CD14-positive monocyte (primary cell): Measurements from ENCODE around the gene TUNAR. TPM values are rescaled to one million over a fixed set of nuclear protein-coding genes. Genes with fewer than 3 reads are reported as not detected.

ENCODE experiments used
- DNase-seq, 3 donors: peaks; one replicate each; pipeline ENCODE4 v3.0.0-alpha.2; 2011 to 2022
- H2AFZ ChIP-seq: 2 replicates; pipeline ENCODE4 v1.6.0; 2012; ENCODE audit warnings: mild to moderate bottlenecking, low read depth, low read length, inconsistent platforms; ENCODE audit not compliant: insufficient read depth, poor library complexity, severe bottlenecking
- H3K27ac ChIP-seq, 2 donors: 1 replicate in 1 of 2; 2 replicates in 1 of 2; pipeline ENCODE4 v1.5.1; 2012 to 2013; ENCODE audit warnings: low read length in 2 of 2, control low read depth in 1 of 2, inconsistent platforms in 1 of 2, low read depth in 1 of 2, mild to moderate bottlenecking in 1 of 2
- H3K27me3 ChIP-seq, 2 donors: one replicate each; pipeline versions ENCODE4 v1.6.0 to v1.6.1; 2011 to 2013; ENCODE audit warnings: low read length in 2 of 2; ENCODE audit not compliant: control insufficient read depth in 2 of 2, insufficient read depth in 2 of 2
- H3K36me3 ChIP-seq, 2 donors: replicated peaks in 1 of 2; 1 replicate in 1 of 2; 2 replicates in 1 of 2; pipeline versions ENCODE4 v1.5.1 to v1.6.1; 2012 to 2013; ENCODE audit warnings: low read length in 2 of 2, control low read depth in 1 of 2, inconsistent platforms in 1 of 2, mild to moderate bottlenecking in 1 of 2; ENCODE audit not compliant: insufficient read depth in 2 of 2, control insufficient read depth in 1 of 2
- H3K4me1 ChIP-seq, 2 donors: 1 replicate in 1 of 2; 2 replicates in 1 of 2; pipeline versions ENCODE4 v1.5.1 to v1.6.1; 2012 to 2013; ENCODE audit warnings: low read length in 2 of 2, control low read depth in 1 of 2, inconsistent platforms in 1 of 2, mild to moderate bottlenecking in 1 of 2, moderate library complexity in 1 of 2; ENCODE audit not compliant: insufficient read depth in 2 of 2, control insufficient read depth in 1 of 2
- H3K4me2 ChIP-seq: replicated peaks from 2 replicates; pipeline ENCODE3; 2012; ENCODE audit warnings: low read length, moderate library complexity, mild to moderate bottlenecking; ENCODE audit not compliant: poor library complexity, severe bottlenecking; ENCODE audit errors: extremely low read depth
- H3K4me3 ChIP-seq, 3 experiments: fragments of 200-600 bp in 1 of 3; sonication (generic) in 1 of 3; replicated peaks in 1 of 3; 1 replicate in 2 of 3; 2 replicates in 1 of 3; pipeline ENCODE4 v1.5.1; 2011 to 2013; ENCODE audit warnings: low read length in 3 of 3, mild to moderate bottlenecking in 3 of 3, control low read depth in 2 of 3, low read depth in 2 of 3, inconsistent platforms in 1 of 3, moderate library complexity in 1 of 3
- H3K79me2 ChIP-seq: 2 replicates; pipeline ENCODE4 v1.6.0; 2012; ENCODE audit warnings: mild to moderate bottlenecking, control low read depth, inconsistent platforms, low read length, moderate library complexity; ENCODE audit not compliant: insufficient read depth
- H3K9ac ChIP-seq: 2 replicates; pipeline ENCODE4 v1.6.0; 2017; ENCODE audit warnings: low read length, mild to moderate bottlenecking; ENCODE audit not compliant: insufficient read depth, poor library complexity, severe bottlenecking
- H3K9me3 ChIP-seq, 2 donors: replicated peaks in 1 of 2; 1 replicate in 1 of 2; 2 replicates in 1 of 2; pipeline versions ENCODE4 v1.5.1 to v1.6.1; 2012 to 2013; ENCODE audit warnings: low read length in 2 of 2, control low read depth in 1 of 2; ENCODE audit not compliant: control insufficient read depth in 1 of 2, insufficient read depth in 1 of 2
- H4K20me1 ChIP-seq: 2 replicates; pipeline ENCODE4 v1.6.0; 2012; ENCODE audit warnings: mild to moderate bottlenecking, low read length, control low read depth, moderate library complexity; ENCODE audit not compliant: insufficient read depth
- H3K27ac Mint-ChIP-seq, 7 donors: one replicate each; pipeline ENCODE4 v1.8.0; 2020; ENCODE audit warnings: mild to moderate bottlenecking in 7 of 7, mixed read lengths in 7 of 7, moderate library complexity in 6 of 7, inconsistent platforms in 2 of 7
- H3K27me3 Mint-ChIP-seq, 3 donors: one replicate each; pipeline ENCODE4 v1.8.0; 2021 to 2022; ENCODE audit warnings: low read depth in 3 of 3, mild to moderate bottlenecking in 3 of 3, mixed read lengths in 3 of 3, moderate library complexity in 3 of 3, inconsistent platforms in 1 of 3
- H3K36me3 Mint-ChIP-seq, 2 donors: one replicate each; pipeline ENCODE4 v1.8.0; 2020; ENCODE audit warnings: mixed read lengths in 2 of 2, inconsistent platforms in 1 of 2, mild to moderate bottlenecking in 1 of 2
- H3K4me1 Mint-ChIP-seq: one replicate; pipeline ENCODE4 v1.8.0; 2020; ENCODE audit warnings: mild to moderate bottlenecking, mixed read lengths
- H3K4me3 Mint-ChIP-seq, 2 donors: one replicate each; pipeline ENCODE4 v1.8.0; 2020; ENCODE audit warnings: mild to moderate bottlenecking in 2 of 2, mixed read lengths in 2 of 2, moderate library complexity in 1 of 2
- H3K9me3 Mint-ChIP-seq, 7 donors: one replicate each; pipeline ENCODE4 v1.8.0; 2020 to 2022; ENCODE audit warnings: mixed read lengths in 7 of 7, mild to moderate bottlenecking in 6 of 7, moderate library complexity in 6 of 7, inconsistent platforms in 2 of 7
- WGBS: methylation state at CpG from one replicate; pipeline ENCODE4 v1.1.5; 2013; ENCODE audit warnings: missing lambda C conversion rate; ENCODE audit not compliant: insufficient coverage; 5-methylcytosine and 5-hydroxymethylcytosine counted together
- intact Hi-C, 2 donors: fragments of 100-400 bp; cut with micrococcal nuclease; formaldehyde crosslinking; loops; one replicate each; pipeline versions ENCODE4 v1.15.0 to v1.15.1; 2023
- polyA plus RNA-seq, 3 donors: library from polyadenylated mRNA; depleted of rRNA in 1 of 3; unstranded in 2 of 3; stranded (reverse) in 1 of 3; fragments of 300-500 nt in 2 of 3; fragments of >200 nt in 1 of 3; fragmentation: Illumina TruSeq in 2 of 3; gene quantifications; 1 replicate in 2 of 3; 2 replicates in 1 of 3; pipeline ENCODE4 v1.2.3, GENCODE V29; 2012 to 2021
- TF ChIP-seq, protein P1 (sequence below): fragments of 200-600 bp; IDR thresholded peaks from one replicate; pipeline ENCODE4 v1.8.0; 2022; ENCODE audit warnings: antibody characterized with exemption, mild to moderate bottlenecking

The TUNAR gene
- polyA plus RNA-seq, 3 donors: not detected

DNA sequence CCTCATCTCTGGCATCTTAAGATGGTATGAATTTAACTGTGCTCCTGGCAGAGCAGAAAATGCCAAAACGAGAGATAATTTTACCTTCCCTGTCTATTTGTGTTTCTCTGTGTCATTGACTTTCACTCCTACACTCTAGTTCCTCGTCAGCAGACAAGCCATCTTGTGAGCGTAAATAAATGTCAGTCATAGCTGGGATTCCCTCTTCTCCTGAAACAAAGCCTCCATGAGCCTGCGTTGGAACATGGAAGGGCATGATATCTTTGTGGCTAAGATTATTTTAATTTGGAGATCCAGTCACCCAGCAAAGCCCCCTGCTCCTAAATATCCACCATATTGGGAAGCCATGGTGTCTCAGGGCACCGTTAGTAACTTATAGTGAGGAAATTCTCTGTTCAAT is 37.8 kb upstream of the TUNAR start:
- no peaks in the 10 kb centered on the region for H3K4me1 ChIP-seq
- H3K9me3 Mint-ChIP-seq: peaks cover 0 to 12% (median 3%) of the 10 kb centered on the region in 7 donors
- H3K4me1 Mint-ChIP-seq: no peaks in the 10 kb centered on the region
- H3K9me3 ChIP-seq: peaks cover 3 to 5% of the 10 kb centered on the region in 2 donors
- no peak overlapping the region for H2AFZ ChIP-seq
- H3K9ac ChIP-seq: no peak overlapping the region
- 61% methylated on average over 2 of the region's 5 CpGs for WGBS
- no peaks in the 10 kb centered on the region for H3K36me3 Mint-ChIP-seq
- no peak overlapping the region for H3K4me2 ChIP-seq
- H3K79me2 ChIP-seq: no peaks in the 10 kb centered on the region
- no peak overlapping the region for H3K27ac ChIP-seq
- no peak overlapping the region for H3K27ac Mint-ChIP-seq
- no peaks in the 10 kb centered on the region for H3K27me3 ChIP-seq
- H3K4me3 Mint-ChIP-seq: no peak overlapping the region
- DNase-seq: no peak
- intact Hi-C loops: no loop called here
- no peak overlapping the region for H3K4me3 ChIP-seq
- TF ChIP-seq, protein P1, sequence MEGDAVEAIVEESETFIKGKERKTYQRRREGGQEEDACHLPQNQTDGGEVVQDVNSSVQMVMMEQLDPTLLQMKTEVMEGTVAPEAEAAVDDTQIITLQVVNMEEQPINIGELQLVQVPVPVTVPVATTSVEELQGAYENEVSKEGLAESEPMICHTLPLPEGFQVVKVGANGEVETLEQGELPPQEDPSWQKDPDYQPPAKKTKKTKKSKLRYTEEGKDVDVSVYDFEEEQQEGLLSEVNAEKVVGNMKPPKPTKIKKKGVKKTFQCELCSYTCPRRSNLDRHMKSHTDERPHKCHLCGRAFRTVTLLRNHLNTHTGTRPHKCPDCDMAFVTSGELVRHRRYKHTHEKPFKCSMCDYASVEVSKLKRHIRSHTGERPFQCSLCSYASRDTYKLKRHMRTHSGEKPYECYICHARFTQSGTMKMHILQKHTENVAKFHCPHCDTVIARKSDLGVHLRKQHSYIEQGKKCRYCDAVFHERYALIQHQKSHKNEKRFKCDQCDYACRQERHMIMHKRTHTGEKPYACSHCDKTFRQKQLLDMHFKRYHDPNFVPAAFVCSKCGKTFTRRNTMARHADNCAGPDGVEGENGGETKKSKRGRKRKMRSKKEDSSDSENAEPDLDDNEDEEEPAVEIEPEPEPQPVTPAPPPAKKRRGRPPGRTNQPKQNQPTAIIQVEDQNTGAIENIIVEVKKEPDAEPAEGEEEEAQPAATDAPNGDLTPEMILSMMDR: no peak
- H3K27me3 Mint-ChIP-seq: peaks cover 0 to 9% (median 2%) of the 10 kb centered on the region in 3 donors
- H4K20me1 ChIP-seq: no peaks in the 10 kb centered on the region
- no peaks in the 10 kb centered on the region for H3K36me3 ChIP-seq

- Histone ChIP-seq H3K4me2 (no peak overlapping the region), H3K27me3 (no peaks in the 10 kb centered on the region), H2AFZ (no peak overlapping the region), H3K9ac (no peak overlapping the region), H3K36me3 (no peaks in the 10 kb centered on the region), H3K79me2 (no peaks in the 10 kb centered on the region), H3K27ac (no peak overlapping the region), H4K20me1 (no peaks in the 10 kb centered on the region), H3K4me3 (no peak overlapping the region), H3K4me1 (no peaks in the 10 kb centered on the region), H3K9me3 (peaks cover 3 to 5% of the 10 kb centered on the region in 2 donors)
- intact Hi-C loops: no loop called here
- Mint-ChIP-seq H3K27me3 (peaks cover 0 to 10% (median 3%) of the 10 kb centered on the region in 3 donors), H3K36me3 (no peaks in the 10 kb centered on the region), H3K27ac (no peak overlapping the region), H3K9me3 (peaks cover 0 to 12% (median 2%) of the 10 kb centered on the region in 7 donors), H3K4me3 (no peak overlapping the region), H3K4me1 (no peaks in the 10 kb centered on the region)
- DNase-seq: no peak
- WGBS: 83% methylated on average over 4 of the region's 7 CpGs
- TF ChIP-seq, protein P1: no peak
Observed at GRCh38 chr14:95840094-95840700, 36.4 kb upstream of the TUNAR start.
